GM12864 (cell line): ENCODE results near the gene AKAP9.
"Not testable (repeated sequence)": the region's sequence is repeated elsewhere in the genome, so short reads cannot be mapped to it uniquely, and the experiment has no call there.

Experiments
- DNase-seq: peaks from one replicate; pipeline ENCODE4 v3.0.0-alpha.2; 2011; ENCODE audit warnings: low read depth
- H3K4me3 ChIP-seq: 2 replicates; pipeline ENCODE4 v1.5.1; 2011; ENCODE audit warnings: mild to moderate bottlenecking, low read depth, low read length, control low read depth
- TF ChIP-seq, protein P1 (sequence below): IDR thresholded peaks from 2 replicates; pipeline ENCODE4 v1.5.1; 2011; ENCODE audit warnings: low read depth, mild to moderate bottlenecking, moderate library complexity, low read length, control low read depth, inconsistent platforms; ENCODE audit errors: missing control alignments

The AKAP9 gene

DNA sequence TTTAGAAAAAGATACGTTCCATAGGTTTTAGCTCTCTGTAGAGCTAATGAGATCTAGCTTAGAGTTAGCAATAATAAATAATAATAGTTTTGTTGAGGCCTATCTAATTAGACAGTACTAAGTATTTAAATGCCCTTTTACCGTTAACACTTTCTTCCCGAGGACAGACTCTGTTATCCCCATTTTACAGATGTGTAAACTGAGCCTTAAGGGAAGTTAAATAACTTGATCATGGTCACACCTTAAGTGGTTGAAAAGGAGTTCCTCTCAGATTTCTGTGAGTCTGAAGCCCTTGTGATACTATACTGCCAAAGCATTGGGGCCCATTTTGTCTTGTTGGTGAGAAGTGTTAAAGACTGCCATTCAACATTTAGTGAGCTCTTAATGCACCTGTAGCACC, 132.0 kb downstream of the AKAP9 start:
- H3K4me3 ChIP-seq = no peak overlapping the region
- DNase-seq = no peak
- TF ChIP-seq, protein P1, sequence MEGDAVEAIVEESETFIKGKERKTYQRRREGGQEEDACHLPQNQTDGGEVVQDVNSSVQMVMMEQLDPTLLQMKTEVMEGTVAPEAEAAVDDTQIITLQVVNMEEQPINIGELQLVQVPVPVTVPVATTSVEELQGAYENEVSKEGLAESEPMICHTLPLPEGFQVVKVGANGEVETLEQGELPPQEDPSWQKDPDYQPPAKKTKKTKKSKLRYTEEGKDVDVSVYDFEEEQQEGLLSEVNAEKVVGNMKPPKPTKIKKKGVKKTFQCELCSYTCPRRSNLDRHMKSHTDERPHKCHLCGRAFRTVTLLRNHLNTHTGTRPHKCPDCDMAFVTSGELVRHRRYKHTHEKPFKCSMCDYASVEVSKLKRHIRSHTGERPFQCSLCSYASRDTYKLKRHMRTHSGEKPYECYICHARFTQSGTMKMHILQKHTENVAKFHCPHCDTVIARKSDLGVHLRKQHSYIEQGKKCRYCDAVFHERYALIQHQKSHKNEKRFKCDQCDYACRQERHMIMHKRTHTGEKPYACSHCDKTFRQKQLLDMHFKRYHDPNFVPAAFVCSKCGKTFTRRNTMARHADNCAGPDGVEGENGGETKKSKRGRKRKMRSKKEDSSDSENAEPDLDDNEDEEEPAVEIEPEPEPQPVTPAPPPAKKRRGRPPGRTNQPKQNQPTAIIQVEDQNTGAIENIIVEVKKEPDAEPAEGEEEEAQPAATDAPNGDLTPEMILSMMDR = no peak

DNA sequence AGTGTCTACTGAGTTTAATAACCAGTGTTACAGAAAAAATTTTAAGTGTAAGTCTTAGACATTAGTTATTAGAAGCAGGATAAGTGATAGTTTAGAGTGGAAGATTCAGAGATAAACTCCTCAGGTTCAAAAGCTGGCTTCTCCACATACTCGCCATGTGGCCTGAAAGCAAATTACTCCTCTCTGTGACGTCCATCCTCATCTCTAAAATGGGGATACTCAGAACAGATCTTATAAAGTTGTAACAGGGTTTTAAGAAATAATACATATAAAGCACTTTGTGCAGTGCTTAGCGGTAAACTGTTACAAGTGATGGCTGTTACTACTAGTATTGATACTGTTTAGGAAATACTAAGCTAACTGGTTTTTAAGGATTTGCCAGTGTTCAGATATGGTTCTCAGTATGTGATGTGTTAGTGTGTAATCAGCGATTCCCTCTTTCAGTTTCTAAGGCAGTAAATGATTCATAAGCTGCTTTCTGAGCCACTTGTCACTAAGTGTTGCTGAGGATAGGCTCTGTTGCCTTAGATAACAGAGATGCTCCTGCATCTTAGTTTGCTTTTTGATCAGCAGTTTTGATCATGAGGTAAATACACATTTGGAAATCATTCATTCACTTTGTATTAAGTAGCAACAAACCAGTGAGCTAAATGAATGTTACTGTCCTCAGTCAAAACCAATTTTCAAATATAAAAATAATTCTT, 134.9 kb downstream of the AKAP9 start:
- DNase-seq = peak; percentile 15
- TF ChIP-seq, protein P1 = no peak
- no peak overlapping the region for H3K4me3 ChIP-seq

DNA sequence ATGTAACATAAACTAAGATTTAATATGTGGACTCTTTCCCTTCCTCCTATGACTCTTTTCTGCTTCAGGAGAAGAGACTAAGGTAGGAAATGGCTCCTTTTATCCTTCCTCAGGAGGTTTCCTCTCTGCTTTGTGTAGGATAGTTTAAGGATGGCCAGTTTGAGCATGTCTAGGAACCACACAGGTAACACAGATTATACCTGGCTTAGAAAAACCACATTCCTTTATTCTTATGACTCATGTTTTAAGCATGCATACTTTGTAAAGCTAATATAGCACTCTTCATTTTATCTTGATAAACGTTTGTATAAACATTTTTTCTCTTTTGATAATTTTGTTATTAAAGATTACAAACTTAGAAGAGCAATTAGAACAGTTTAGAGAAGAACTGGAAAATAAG, 135.8 kb downstream of the AKAP9 start:
- no peak overlapping the region for H3K4me3 ChIP-seq
- no peak for DNase-seq

DNA sequence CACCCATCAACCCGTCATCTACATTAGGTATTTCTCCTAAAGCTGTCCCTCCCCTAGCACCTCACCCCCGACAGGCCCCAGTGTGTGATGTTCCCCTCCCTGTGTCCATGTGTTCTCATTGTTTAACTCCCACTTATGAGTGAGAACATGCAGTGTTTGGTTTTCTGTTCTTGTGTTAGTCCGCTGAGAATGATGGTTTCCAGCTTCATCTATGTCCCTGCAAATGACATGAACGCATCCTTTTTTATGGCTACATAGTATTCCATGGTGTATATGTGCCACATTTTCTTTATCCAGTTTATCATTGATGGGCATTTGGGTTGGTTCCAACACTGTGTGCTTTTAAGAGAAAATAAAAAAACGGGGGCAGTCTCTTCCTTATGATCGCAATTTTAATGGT, 143.3 kb downstream of the AKAP9 start:
- not testable (repeated sequence) for H3K4me3 ChIP-seq, DNase-seq

More for the DNA sequence above, 135.8 kb downstream of the AKAP9 start:
- TF ChIP-seq, protein P1 = no peak

DNA sequence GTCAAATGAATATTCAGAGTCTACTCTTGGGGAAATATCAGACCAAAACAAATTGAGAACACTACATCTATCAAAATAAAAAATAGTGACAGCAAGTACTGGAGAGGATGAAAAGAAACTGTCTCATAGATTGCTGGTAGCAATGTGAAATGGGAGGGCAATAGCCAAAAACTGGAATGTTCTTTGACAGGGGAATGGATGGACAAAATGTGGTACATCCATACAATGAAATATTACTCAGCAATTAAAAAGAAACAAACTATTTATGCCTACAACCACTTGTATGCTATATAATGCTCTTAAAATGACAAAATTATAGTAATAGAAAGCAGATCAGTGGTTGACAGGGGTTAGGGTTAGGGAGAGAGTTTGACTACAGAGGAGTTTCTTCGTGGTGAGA, 147.6 kb downstream of the AKAP9 start:
- no peak overlapping the region for H3K4me3 ChIP-seq
- TF ChIP-seq, protein P1 = no peak

DNA sequence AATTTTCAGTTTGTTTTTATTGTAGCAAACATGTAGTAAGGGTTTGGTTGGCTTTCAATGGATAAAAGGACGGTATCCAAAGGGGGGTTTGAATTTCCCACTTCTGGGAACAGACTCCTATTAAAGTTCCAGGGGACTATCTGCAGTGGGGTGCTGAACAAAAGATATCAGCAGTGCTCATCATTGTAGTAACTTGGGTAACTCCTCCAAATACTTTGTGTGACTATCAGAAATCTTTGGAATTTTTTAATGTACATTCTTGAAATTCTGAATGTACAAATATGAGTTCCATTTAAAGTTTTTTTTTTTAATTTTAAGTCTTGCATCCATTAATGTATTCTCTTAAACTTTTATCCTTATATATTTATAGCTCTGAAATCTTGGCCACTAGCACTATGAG, 151.5 kb downstream of the AKAP9 start:
- TF ChIP-seq, protein P1 = no peak
- no peak overlapping the region for H3K4me3 ChIP-seq
- DNase-seq = no peak

More for the DNA sequence above, 147.6 kb downstream of the AKAP9 start:
- DNase-seq = no peak

DNA sequence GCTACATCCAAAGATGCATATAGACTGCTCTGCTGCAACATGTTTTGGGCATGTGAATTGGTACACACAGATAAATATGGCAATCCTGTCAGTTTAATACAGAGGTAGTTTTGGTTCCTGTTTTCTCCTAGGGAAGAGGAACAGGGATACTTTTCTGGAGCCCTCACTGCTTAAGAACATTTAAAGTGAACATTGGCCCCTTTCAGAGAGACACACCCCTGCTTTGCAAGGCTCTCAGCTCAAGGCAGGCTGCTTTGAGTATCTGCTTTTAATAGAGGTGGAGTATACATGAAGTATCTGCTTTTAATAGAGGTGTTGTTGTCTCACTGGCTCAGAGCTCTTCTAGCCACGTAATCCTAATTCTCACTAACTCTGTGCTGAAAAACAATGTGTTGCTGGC, 154.7 kb downstream of the AKAP9 start:
- H3K4me3 ChIP-seq = no peak overlapping the region
- no peak for DNase-seq
- TF ChIP-seq, protein P1 = no peak
